Measurements from ENCODE around the gene ADAMTS2. TPM values are rescaled to one million over a fixed set of nuclear protein-coding genes. Genes with fewer than 3 reads are reported as not detected.

Gene ADAMTS2
- total and polyA plus RNA-seq, 2 experiments from 2014 or later, result 1.6 to 8.1 TPM

- no peaks in the 10 kb centered on the region for H3K36me3 ChIP-seq (ENCODE audit: insufficient read depth)
- peaks cover 1% of the 10 kb centered on the region for H3K4me1 ChIP-seq (ENCODE audit: insufficient read depth)
- no peaks in the 10 kb centered on the region for H3K79me2 ChIP-seq (replicated peaks; ENCODE audit: insufficient read depth)
- no peak for ATAC-seq
- H3K27me3 ChIP-seq (ENCODE audit: insufficient read depth), result peaks cover 10% of the 10 kb centered on the region
- Mint-ChIP-seq H3K9me3 (peaks cover 3% of the 10 kb centered on the region; the same call in 1 of the 3 replicates), H3K4me3 (no peak overlapping the region), H3K4me1 (peaks cover 18% of the 10 kb centered on the region), H3K36me3 (ENCODE audit: low read depth) (no peaks in the 10 kb centered on the region; the same call in 2 of the 3 replicates), H3K27me3 (ENCODE audit: insufficient read depth, low read depth, poor library complexity) (peaks cover 19% of the 10 kb centered on the region), H3K27ac (no peak overlapping the region)
- 0 out of 2 replicates have a peak, but pooled peaks cover 3% of the 10 kb centered on the region for H4K20me1 ChIP-seq (replicated peaks; ENCODE audit: insufficient read depth)
- H3K4me3 ChIP-seq, result no peak overlapping the region
- DNase-seq (ENCODE audit: low spot score), result no peak
- H3K9me2 ChIP-seq (ENCODE audit: insufficient read depth), result no peaks in the 10 kb centered on the region
- no peak overlapping the region for H2AFZ ChIP-seq
- H3K27ac ChIP-seq (ENCODE audit: low read depth), result no peak overlapping the region
- TF ChIP-seq EZH2phosphoT487 (IDR thresholded peaks at IDR 0.05; ENCODE audit: unreplicated experiment) (no peak), JUNB (IDR thresholded peaks at IDR 0.05; ENCODE audit: unreplicated experiment) (no peak), NANOG (IDR thresholded peaks at IDR 0.05; ENCODE audit: borderline replicate concordance) (no peak), ZNF114 (CRISPR knock-in tag; IDR thresholded peaks at IDR 0.05) (no peak), STAT1 (IDR thresholded peaks at IDR 0.05; ENCODE audit: unreplicated experiment) (no peak), EZH2 (IDR thresholded peaks at IDR 0.05; ENCODE audit: low read depth, unreplicated experiment) (no peak), ETS1 (IDR thresholded peaks at IDR 0.05) (no peak), CREB1 (CRISPR knock-in tag; IDR thresholded peaks at IDR 0.05; ENCODE audit: low read depth) (no peak), ZNF462 (CRISPR knock-in tag; IDR thresholded peaks at IDR 0.05) (no peak), ZNF331 (CRISPR knock-in tag; IDR thresholded peaks at IDR 0.05; ENCODE audit: low read depth) (no peak), REST (IDR thresholded peaks at IDR 0.05; ENCODE audit: unreplicated experiment) (no peak), CTCF (conservative IDR thresholded peaks at IDR 0.05; ENCODE audit: low read depth in 2 of 2) (no peak), POLR2AphosphoS5 (IDR thresholded peaks at IDR 0.05; ENCODE audit: low read depth) (no peak)
- H3K4me2 ChIP-seq, result no peak overlapping the region
- no peaks in the 10 kb centered on the region for H3F3A ChIP-seq (replicated peaks; ENCODE audit: low read depth)
These were observed 13.5 kb downstream of the ADAMTS2 start for GRCh38 chr5:179331591-179332375.

All from GM23338 (cell line).